Measurements from ENCODE around the gene SLC9A9.

Gene SLC9A9

DNA sequence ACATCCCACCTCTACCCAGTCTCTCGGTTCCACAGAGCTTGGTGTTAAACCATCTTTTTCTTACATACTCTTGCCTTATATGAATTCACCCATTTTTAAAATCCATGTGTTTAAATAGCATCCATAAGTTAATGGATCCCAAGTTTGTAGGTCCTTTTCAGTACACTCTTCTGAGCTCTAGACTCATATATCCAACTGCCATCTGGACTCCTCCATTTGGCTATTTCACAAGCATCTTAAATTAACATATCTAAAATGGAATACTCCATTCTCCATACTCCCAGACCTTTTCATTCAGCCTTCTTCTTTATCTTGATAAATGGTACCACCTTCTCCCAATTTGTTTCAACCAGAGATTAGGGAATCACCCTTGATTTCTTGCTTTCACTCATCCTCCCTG lies 615.3 kb downstream of the SLC9A9 start:
- DNase-seq, result no peak

DNA sequence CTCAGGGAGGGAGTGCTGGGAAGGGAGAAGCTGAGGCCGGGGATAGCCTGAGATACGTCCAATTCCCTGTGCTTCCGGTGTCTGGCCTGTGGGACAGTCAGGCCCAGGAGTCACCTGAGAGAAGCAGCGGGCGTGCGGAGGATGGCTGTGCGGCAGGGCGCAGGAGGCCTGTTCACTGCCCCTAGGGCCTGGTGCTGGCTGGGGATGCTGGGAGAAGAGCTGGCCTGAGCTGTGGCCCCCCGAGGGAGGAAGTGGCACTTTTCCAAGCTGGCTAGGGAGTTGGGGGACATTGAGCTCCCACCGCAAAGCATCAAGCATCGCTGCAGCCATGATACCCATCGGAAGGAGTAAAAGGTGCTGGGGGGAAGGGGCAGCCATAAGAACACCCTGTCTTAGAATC lies 619.9 kb downstream of the SLC9A9 start:
- DNase-seq, result no peak

DNA sequence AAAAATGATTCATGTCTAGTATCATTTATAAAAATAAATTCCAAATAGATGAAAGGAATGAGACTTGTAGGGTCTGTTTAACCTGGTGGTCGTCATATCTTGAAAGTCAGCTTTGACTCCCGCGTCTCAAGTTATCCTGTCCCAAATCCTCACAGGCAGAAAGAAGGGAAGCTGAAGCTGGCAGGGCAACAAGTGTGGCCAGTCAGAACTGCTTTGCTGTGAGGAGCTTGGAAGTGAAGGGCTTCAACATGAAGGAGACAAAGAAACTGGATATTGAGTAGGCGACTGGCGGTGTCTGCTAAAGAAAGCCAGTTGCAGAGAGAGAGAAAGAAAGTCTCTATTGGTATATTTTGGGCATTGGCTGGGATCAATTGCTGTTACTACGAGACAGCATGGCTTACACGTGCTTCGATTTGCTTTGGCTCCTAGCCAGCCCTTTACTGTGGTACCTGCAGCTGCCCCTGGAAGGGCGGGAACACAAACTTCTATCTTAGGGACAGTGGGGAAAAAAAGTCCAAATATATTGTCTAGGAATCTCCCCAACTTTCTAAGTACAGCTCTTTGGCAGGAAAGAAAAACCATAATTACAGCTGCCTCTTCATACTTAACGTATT lies 621.5 kb downstream of the SLC9A9 start:
- DNase-seq, result no peak

- no peak for DNase-seq
These were observed 623.6 kb downstream of the SLC9A9 start for GRCh38 chr3:143224716-143225115.

GRCh38 chr3:143222981-143223380 lies 625.3 kb downstream of the SLC9A9 start:
- no peak for DNase-seq

- DNase-seq, result no peak
These were observed 625.8 kb downstream of the SLC9A9 start for GRCh38 chr3:143222505-143222904.

DNA sequence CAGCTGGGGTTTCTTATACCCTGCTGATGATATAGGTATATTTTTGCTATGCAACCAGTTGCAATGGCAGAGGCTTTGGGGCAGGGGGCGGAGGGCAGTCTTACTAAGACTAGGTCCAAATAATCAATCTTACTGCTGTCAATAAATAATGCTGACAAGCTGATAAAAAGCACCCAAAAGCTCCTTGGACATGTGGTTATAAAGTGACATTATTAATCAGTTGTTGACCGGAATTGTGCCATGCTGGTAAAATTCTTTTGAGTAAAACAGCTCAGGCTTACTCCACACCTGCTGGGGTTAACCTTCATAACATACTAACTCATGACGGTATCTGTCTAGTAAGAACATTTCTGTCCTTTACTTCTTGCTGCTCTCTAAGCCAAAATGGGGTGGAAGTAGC lies 626.8 kb downstream of the SLC9A9 start:
- DNase-seq, result no peak

- no peak for DNase-seq
These were observed 627.5 kb downstream of the SLC9A9 start for GRCh38 chr3:143220741-143221140.

DNA sequence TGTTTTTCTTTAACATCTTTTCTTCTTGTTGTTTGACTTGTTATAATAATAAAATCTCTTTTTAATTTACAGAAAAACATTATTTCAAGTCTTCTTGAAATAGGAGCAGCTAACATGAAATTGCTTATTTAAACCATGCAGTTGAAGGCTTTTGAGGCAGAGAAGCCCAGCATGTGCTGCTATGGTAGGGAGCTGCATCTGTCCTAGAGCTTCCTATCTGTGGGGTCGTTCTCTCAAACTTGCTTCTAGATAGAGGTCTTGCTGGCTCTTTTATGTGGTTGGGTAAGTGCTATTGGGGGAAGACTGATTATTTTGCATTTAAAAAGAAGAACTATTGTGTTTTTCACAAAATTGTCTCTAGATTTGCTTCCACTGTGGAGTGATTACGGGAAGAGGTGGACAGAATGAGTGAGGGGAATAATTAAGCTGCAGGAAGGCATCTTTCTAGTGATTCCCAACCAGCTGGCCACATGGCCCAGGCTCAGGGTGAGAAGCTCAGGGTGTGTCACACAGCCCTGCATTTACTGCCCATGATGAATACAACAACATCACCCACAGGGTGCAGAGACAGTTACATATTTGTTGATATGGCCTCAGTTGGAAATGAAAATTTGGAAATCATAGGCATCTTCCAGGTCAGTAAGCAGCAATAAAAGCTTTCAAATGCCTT lies 630.0 kb downstream of the SLC9A9 start:
- DNase-seq, result no peak

DNA sequence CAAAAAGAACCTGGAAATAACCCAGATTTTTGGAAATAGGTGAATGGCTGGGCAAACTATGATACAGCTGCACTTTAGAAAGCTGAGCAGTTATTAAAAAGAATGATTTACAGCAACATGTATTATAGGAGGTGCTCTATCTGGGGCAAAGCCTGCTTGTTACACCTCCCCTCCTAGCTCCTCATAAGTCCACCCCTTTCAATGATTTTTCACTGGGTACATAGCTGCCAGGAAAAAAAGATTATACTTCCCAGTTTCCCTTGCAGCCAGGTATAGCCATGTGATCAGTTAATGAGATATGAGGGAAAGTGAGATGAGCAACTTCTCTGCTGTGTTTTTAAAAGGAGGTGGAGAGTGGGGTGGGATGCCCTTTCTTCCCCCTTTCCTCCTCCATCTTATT lies 631.0 kb downstream of the SLC9A9 start:
- DNase-seq, result no peak

- no peak for DNase-seq
These were observed 631.5 kb downstream of the SLC9A9 start for GRCh38 chr3:143216709-143217182.
